ENCODE results near the gene TYW5. TPM values are rescaled to one million over a fixed set of nuclear protein-coding genes. Genes with fewer than 3 reads are reported as not detected.
A peak's percentile ranks its signal among the peaks of the same experiment; 100 is the strongest.

Gene TYW5
- total RNA-seq, 4 donors from 2014 or later: 3.0 to 8.8 (median 5.8) TPM

DNA sequence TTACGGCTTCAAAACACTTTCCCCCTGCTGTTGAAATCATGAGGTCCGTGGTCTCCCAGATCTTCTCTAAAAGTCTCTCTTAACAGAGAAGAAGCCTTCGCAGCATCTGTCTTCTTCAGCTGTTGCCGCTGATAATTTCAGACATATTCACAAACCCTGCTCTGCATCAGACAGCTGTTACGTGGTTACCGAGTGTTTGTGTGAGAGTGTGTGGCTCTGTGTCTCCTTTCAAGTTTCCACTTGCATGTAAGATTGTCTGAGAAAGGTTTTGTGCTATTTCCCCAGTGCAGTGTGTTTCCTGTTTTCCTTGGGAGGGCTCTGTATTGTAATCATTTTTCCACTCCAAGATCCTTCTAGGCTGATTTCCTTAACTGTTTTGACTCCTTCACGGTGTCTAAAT is 32.9 kb upstream of the TYW5 start:
- Histone ChIP-seq H3K4me1 (peaks cover 0 to 20% (median 8%) of the 10 kb centered on the region in 3 donors), H3K36me3 (no peaks in the 10 kb centered on the region), H3K27ac (no peak overlapping the region), H3K9me3 (no peaks in the 10 kb centered on the region), H3K27me3 (no peaks in the 10 kb centered on the region), H3K4me3 (peak overlapping the region in 1 of 4 donors; percentile 10)
- 29 to 30% methylated on average over 7 of the region's 7 CpGs for WGBS, 2 donors
- intact Hi-C loops (cut with DNase I): loop anchor here (10.0 kb wide), 1 partner anchor 327 kb away; no protein-coding TSS in a partner anchor
- TF ChIP-seq, protein P1, sequence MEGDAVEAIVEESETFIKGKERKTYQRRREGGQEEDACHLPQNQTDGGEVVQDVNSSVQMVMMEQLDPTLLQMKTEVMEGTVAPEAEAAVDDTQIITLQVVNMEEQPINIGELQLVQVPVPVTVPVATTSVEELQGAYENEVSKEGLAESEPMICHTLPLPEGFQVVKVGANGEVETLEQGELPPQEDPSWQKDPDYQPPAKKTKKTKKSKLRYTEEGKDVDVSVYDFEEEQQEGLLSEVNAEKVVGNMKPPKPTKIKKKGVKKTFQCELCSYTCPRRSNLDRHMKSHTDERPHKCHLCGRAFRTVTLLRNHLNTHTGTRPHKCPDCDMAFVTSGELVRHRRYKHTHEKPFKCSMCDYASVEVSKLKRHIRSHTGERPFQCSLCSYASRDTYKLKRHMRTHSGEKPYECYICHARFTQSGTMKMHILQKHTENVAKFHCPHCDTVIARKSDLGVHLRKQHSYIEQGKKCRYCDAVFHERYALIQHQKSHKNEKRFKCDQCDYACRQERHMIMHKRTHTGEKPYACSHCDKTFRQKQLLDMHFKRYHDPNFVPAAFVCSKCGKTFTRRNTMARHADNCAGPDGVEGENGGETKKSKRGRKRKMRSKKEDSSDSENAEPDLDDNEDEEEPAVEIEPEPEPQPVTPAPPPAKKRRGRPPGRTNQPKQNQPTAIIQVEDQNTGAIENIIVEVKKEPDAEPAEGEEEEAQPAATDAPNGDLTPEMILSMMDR (IDR thresholded peaks at IDR 0.05): no peak
- TF ChIP-seq POLR2A (IDR thresholded peaks at IDR 0.05): no peak
- DNase-seq: no peak

DNA sequence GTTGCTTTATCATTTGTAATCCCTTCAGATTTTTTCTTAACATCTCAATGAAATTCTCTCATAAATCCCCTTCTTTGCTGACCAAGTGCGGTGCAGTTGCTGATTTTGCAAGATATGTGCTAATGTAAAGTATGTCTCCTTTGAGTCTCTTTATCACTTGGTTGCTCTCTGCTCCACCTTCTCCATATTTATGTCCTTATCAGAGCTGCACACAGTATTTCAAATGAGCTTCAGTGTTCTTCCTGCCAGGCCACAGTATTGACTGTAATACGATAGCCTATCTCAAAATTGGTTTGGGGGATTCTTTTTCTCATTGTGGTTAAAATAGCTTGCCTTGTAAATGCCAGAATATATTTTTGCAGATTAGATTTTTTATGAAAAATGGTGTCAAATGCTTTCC is 32.3 kb upstream of the TYW5 start:
- TF ChIP-seq POLR2A (IDR thresholded peaks at IDR 0.05): no peak
- TF ChIP-seq, protein P1 (IDR thresholded peaks at IDR 0.05): no peak
- Histone ChIP-seq H3K36me3 (no peaks in the 10 kb centered on the region), H3K4me3 (no peak overlapping the region), H3K4me1 (peaks cover 0 to 23% (median 8%) of the 10 kb centered on the region in 3 donors), H3K27me3 (no peaks in the 10 kb centered on the region), H3K9me3 (no peaks in the 10 kb centered on the region), H3K27ac (no peak overlapping the region)
- WGBS, 2 donors: 77 to 83% methylated on average over 2 of the region's 2 CpGs
- no peak for DNase-seq
- intact Hi-C loops (cut with DNase I): loop anchor here (10.0 kb wide), 1 partner anchor 327 kb away; no protein-coding TSS in a partner anchor

DNA sequence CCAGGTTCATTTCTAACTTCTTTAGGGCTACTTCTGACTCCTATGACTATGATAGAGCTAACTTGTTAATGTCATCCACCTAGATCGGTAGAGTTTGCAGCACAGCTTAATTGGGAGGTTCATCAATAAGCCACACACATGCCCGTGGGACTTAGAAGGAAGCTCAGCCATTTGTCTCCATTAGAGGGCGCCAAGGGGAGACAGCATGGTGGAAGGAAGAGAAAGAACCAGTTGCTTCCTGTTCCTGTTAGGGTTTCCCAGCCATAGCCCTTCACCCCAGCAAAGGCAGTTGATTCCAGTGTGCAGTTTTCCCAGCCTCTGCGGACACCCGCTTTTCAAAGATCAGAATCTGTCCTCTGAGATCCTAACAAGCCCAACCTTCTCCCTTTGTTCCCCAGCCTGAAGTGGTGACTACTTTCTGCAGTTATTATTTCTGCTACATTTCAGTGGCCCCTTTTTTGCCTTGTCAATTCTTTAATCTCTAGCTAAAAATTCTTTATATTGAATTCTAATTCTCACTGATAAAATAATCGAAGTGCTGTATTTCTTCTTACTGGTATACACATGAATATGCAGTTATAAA is 30.4 kb upstream of the TYW5 start:
- no peaks in the 10 kb centered on the region for H3K9me3 ChIP-seq
- no peak overlapping the region for H3K4me3 ChIP-seq
- H3K4me1 ChIP-seq: peaks cover 0 to 30% (median 8%) of the 10 kb centered on the region in 3 donors
- no peak overlapping the region for H3K27ac ChIP-seq
- no peak for DNase-seq
- H3K36me3 ChIP-seq: no peaks in the 10 kb centered on the region
- 50 to 58% methylated on average over 6 of the region's 6 CpGs for WGBS, 2 donors
- no peaks in the 10 kb centered on the region for H3K27me3 ChIP-seq
- TF ChIP-seq, protein P1 (IDR thresholded peaks at IDR 0.05): peak in 5 of 6 experiments; percentile 43 to 76 (median 52)
- TF ChIP-seq POLR2A (IDR thresholded peaks at IDR 0.05): no peak
- intact Hi-C loops (cut with DNase I): loop anchor here (10.0 kb wide), 1 partner anchor 329 kb away; no protein-coding TSS in a partner anchor

DNA sequence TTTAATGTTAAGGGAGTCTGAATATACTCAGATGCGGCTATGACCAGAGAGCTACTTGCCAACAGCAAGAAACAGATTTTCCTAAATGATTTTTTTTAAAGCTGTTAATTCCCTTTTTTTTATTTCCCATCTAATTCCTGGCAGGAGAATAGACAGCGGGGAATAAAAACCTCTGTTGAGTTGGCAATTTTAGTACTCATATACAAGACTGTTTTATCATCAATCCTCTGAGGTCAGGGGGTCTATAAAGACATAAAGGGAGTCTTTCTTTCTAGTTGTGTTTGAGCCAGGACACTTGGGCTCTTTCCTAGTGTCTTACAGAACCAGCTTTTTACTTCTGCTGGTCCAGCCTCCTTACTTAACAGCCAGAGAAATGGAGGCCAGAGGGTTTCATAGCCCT is 29.5 kb upstream of the TYW5 start:
- H3K4me3 ChIP-seq: no peak overlapping the region
- H3K36me3 ChIP-seq: no peaks in the 10 kb centered on the region
- intact Hi-C loops (cut with DNase I): loop anchor here (5.0 to 10.0 kb wide), 2 partner anchors 330 to 498 kb away; no protein-coding TSS in a partner anchor
- no peak overlapping the region for H3K27ac ChIP-seq
- H3K27me3 ChIP-seq: no peaks in the 10 kb centered on the region
- 69 to 74% methylated on average over 2 of the region's 2 CpGs for whole genome bisulfite sequencing, 2 donors
- peaks cover 0 to 36% (median 10%) of the 10 kb centered on the region in 3 donors for H3K4me1 ChIP-seq
- no peaks in the 10 kb centered on the region for H3K9me3 ChIP-seq
- TF ChIP-seq, protein P1 (IDR thresholded peaks at IDR 0.05): no peak
- TF ChIP-seq POLR2A (IDR thresholded peaks at IDR 0.05): no peak
- DNase-seq: no peak

DNA sequence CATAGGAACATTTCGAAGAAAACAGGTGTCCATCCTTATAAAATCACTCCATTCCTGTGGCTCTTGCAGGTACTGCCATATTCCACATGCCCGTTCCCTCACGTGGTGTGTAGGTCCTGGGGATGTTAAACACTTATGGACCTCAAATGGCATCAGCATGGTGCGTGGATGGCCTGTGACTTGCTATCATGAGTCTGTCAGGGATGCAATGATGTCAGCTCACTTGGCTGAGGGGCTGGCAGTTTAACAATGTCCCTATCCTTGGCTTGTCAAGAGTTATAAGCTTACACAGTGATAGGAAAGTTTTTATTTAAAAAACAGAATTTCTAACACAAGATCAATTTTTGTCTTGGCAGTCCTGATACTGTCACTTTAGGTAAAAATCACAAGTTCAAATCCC is 28.9 kb upstream of the TYW5 start:
- WGBS, 2 donors: 61 to 71% methylated on average over 4 of the region's 4 CpGs
- peaks cover 0 to 39% (median 12%) of the 10 kb centered on the region in 3 donors for H3K4me1 ChIP-seq

More for the DNA sequence above, 28.9 kb upstream of the TYW5 start:
- Histone ChIP-seq H3K4me3 (no peak overlapping the region), H3K27ac (no peak overlapping the region), H3K36me3 (no peaks in the 10 kb centered on the region), H3K27me3 (no peaks in the 10 kb centered on the region), H3K9me3 (no peaks in the 10 kb centered on the region)
- intact Hi-C loops (cut with DNase I): loop anchor here (5.0 to 10.0 kb wide), 2 partner anchors 331 to 498 kb away; no protein-coding TSS in a partner anchor
- no peak for DNase-seq
- no peak for TF ChIP-seq POLR2A (IDR thresholded peaks at IDR 0.05)
- TF ChIP-seq, protein P1 (IDR thresholded peaks at IDR 0.05): no peak

All from esophagus squamous epithelium (tissue), 5 donors.